Stomach (tissue), 9 donors: Measurements from ENCODE around the gene ADGRF5. TPM values are rescaled to one million over a fixed set of nuclear protein-coding genes. Genes with fewer than 3 reads are reported as not detected.

Source experiments
- DNase-seq, 2 donors: peaks; one replicate each; pipeline versions ENCODE4 v3.0.0 to v3.0.0-alpha.2; 2013 to 2019
- H3K27ac ChIP-seq, 5 donors: fragments of 200-600 bp in 4 of 5; sonication (generic) in 4 of 5; one replicate each; pipeline ENCODE4 v1.5.1; 2013 to 2019; ENCODE audit warnings: mild to moderate bottlenecking in 1 of 5, moderate library complexity in 1 of 5
- H3K27me3 ChIP-seq, 3 donors: fragments of 200-600 bp; sonication (generic); one replicate each; pipeline ENCODE4 v1.5.1; 2017 to 2019; ENCODE audit warnings: mixed run types in 1 of 3
- H3K36me3 ChIP-seq, 4 donors: fragments of 200-600 bp; sonication (generic); 1 replicate in 3 of 4; 2 replicates in 1 of 4; pipeline ENCODE4 v1.5.1; 2016 to 2019
- H3K4me1 ChIP-seq, 4 donors: fragments of 200-600 bp; sonication (generic); one replicate each; pipeline ENCODE4 v1.5.1; 2016 to 2019
- H3K4me3 ChIP-seq, 4 donors: fragments of 200-600 bp; sonication (generic) in 3 of 4; one replicate each; pipeline ENCODE4 v1.5.1; 2016 to 2019; ENCODE audit warnings: mild to moderate bottlenecking in 1 of 4
- H3K9me3 ChIP-seq, 4 donors: fragments of 200-600 bp; sonication (generic); one replicate each; pipeline ENCODE4 v1.5.1; 2016 to 2019
- EP300 ChIP-seq: sonication (generic); formaldehyde crosslinking; IDR thresholded peaks from one replicate; pipeline ENCODE4 v1.6.1; 2017; ENCODE audit warnings: antibody characterized with exemption
- POLR2A ChIP-seq, 4 donors: fragments of 450-650 bp; IDR thresholded peaks; one replicate each; pipeline ENCODE4 v1.6.1; 2016; ENCODE audit warnings: antibody characterized with exemption in 4 of 4, control low read depth in 2 of 4, mild to moderate bottlenecking in 1 of 4, moderate library complexity in 1 of 4
- POLR2AphosphoS5 ChIP-seq, 3 donors: sonication (generic); formaldehyde crosslinking; IDR thresholded peaks; one replicate each; pipeline ENCODE4 v1.6.1; 2016; ENCODE audit warnings: antibody characterized with exemption in 3 of 3
- WGBS, 5 donors: extraction: QIAGEN DNeasy Blood & Tissue Kit in 3 of 5; methylation state at CpG; one replicate each; pipeline versions ENCODE4 v1.1.5 to v1.1.7; 2013 to 2018; 5-methylcytosine and 5-hydroxymethylcytosine counted together
- intact Hi-C: fragments of 100-400 bp; cut with DNase I; formaldehyde crosslinking; loops from one replicate; pipeline ENCODE4 v1.15.1; 2023; ENCODE audit warnings: low total_unique reads
- polyA plus RNA-seq, 3 donors: library from polyadenylated mRNA; stranded (reverse); fragments of 200-250 nt; gene quantifications; one replicate each; pipeline ENCODE4 v1.2.3, GENCODE V29; 2013
- total RNA-seq, 5 donors: library from RNA; depleted of rRNA; stranded (reverse); fragments of >200 nt; gene quantifications; one replicate each; pipeline versions ENCODE4 v1.1.0 to v1.2.3, GENCODE V29; 2014 to 2016
- TF ChIP-seq, protein P1 (sequence below), 7 experiments: fragments of 450-650 bp in 4 of 7; fragments of 200-600 bp in 3 of 7; sonication (generic) in 3 of 7; IDR thresholded peaks; one replicate each; pipeline ENCODE4 v1.5.1; 2016 to 2019; ENCODE audit warnings: antibody characterized with exemption in 7 of 7, control low read depth in 2 of 7, mild to moderate bottlenecking in 1 of 7
- donor health status: healthy with polysubstance abuse.
- donor health status: Bipolar disorder and iron deficiency.
- donor health status: healthy.

The ADGRF5 gene
- total and polyA plus RNA-seq, 8 donors = 0.29 to 34.0 (median 3.9) TPM

DNA sequence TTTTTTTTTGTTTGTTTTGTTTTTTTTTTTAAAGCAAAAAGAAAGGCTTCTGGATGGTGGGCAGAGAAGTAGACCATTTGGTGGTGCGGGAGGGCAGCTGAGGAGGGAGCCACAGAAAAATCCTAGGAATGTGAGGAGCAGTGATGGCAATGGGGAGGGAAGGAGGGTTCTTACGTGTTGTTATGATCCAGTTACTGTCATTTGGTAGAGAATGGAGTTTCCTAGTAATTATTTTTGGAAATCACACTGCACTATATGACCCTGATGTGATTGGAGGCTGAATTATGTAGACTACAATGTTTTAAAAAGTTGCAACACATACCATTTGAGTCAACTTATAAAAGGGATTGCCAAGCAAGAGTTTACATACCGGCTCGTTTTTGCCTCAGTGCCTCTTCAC is 22.1 kb downstream of the ADGRF5 start:
- Histone ChIP-seq H3K4me3 (no peak overlapping the region), H3K27me3 (no peaks in the 10 kb centered on the region), H3K36me3 (no peaks in the 10 kb centered on the region), H3K27ac (peak overlapping the region in 2 of 5 donors; percentile 11 to 31), H3K4me1 (peaks cover 0 to 13% (median 11%) of the 10 kb centered on the region in 4 donors), H3K9me3 (no peaks in the 10 kb centered on the region)
- WGBS, 5 donors = 74 to 85% (median 79%) methylated on average over 4 of the region's 4 CpGs
- no peak for DNase-seq
- TF ChIP-seq, protein P1, sequence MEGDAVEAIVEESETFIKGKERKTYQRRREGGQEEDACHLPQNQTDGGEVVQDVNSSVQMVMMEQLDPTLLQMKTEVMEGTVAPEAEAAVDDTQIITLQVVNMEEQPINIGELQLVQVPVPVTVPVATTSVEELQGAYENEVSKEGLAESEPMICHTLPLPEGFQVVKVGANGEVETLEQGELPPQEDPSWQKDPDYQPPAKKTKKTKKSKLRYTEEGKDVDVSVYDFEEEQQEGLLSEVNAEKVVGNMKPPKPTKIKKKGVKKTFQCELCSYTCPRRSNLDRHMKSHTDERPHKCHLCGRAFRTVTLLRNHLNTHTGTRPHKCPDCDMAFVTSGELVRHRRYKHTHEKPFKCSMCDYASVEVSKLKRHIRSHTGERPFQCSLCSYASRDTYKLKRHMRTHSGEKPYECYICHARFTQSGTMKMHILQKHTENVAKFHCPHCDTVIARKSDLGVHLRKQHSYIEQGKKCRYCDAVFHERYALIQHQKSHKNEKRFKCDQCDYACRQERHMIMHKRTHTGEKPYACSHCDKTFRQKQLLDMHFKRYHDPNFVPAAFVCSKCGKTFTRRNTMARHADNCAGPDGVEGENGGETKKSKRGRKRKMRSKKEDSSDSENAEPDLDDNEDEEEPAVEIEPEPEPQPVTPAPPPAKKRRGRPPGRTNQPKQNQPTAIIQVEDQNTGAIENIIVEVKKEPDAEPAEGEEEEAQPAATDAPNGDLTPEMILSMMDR (IDR thresholded peaks at IDR 0.05) = no peak
- TF ChIP-seq POLR2A (IDR thresholded peaks at IDR 0.05) = no peak
- no peak for TF ChIP-seq EP300
- no peak for TF ChIP-seq POLR2AphosphoS5 (IDR thresholded peaks at IDR 0.05)
- intact Hi-C loops = no loop called here

DNA sequence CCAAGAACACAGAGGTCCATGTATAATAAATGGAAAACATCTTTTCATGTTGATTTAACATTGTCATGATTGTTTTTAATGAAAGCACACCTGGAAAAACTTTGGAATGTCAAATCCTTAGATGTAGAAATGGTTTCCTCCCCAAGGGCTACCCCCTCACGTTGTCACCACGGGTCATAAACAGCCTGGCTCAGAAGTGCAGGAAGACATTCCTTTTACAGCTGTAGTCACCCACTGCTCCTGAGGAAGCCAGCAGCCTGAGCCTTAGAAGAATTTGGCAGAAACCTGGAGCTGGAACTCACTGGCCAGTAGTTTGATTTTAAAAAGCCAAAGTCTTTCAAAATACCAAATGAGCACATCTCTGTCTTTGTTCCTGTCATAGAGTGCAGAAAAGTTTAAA is 23.7 kb downstream of the ADGRF5 start:
- 23 to 66% (median 32%) methylated on average over 2 of the region's 2 CpGs for WGBS, 5 donors
- intact Hi-C loops = no loop called here
- TF ChIP-seq POLR2AphosphoS5 (IDR thresholded peaks at IDR 0.05) = no peak
- no peak for TF ChIP-seq EP300
- H3K4me1 ChIP-seq = peaks cover 10 to 28% (median 22%) of the 10 kb centered on the region in 4 donors
- no peak overlapping the region for H3K4me3 ChIP-seq
- no peaks in the 10 kb centered on the region for H3K9me3 ChIP-seq
- no peaks in the 10 kb centered on the region for H3K36me3 ChIP-seq
- H3K27ac ChIP-seq = no peak overlapping the region
- H3K27me3 ChIP-seq = no peaks in the 10 kb centered on the region
- no peak for DNase-seq

DNA sequence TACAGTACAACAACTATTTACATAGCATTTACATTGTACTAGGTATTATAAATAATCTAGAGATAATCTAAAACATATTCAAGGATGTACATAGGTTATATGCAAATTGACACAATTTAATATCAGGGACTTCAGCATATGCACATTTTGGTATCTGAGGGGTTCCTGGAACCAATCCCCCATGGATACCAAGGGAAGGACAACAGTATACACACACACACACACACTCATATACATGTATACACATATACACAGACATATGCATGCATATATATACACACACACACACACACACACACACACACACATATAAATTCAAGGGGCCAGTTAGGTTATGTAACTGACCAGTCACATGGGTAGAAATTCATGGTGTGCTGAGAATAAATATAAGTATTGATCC is 24.9 kb downstream of the ADGRF5 start:
- Histone ChIP-seq H3K9me3 (no peaks in the 10 kb centered on the region), H3K4me1 (peaks cover 10 to 28% (median 21%) of the 10 kb centered on the region in 4 donors), H3K27me3 (no peaks in the 10 kb centered on the region), H3K4me3 (no peak overlapping the region), H3K27ac (no peak overlapping the region), H3K36me3 (no peaks in the 10 kb centered on the region)
- intact Hi-C loops = no loop called here
- TF ChIP-seq POLR2A (IDR thresholded peaks at IDR 0.05) (no peak), EP300 (no peak), POLR2AphosphoS5 (IDR thresholded peaks at IDR 0.05) (no peak)
- DNase-seq = no peak

DNA sequence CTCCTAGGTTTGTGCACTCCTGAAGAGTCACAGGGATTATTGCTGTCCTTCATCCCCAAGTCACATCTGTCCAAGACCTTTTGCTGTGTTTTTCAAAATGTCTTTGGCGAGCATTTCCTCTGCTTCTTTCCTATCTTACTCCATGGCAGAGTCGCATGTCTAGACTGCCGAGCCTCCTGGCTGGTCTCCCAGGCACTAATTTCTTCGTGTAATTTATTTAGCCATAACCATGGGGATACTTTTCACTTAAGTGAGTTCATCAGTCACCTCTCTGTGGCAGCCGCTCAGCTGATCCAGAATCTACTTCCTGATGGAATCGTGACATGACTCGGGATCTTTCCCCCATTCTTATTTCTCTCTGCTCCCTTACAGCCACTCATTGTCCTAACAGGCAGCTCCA is 25.8 kb downstream of the ADGRF5 start:
- TF ChIP-seq, protein P1 (IDR thresholded peaks at IDR 0.05) = no peak
- TF ChIP-seq EP300 (no peak), POLR2A (IDR thresholded peaks at IDR 0.05) (no peak), POLR2AphosphoS5 (IDR thresholded peaks at IDR 0.05) (no peak)
- peaks cover 10 to 28% (median 21%) of the 10 kb centered on the region in 4 donors for H3K4me1 ChIP-seq

DNA sequence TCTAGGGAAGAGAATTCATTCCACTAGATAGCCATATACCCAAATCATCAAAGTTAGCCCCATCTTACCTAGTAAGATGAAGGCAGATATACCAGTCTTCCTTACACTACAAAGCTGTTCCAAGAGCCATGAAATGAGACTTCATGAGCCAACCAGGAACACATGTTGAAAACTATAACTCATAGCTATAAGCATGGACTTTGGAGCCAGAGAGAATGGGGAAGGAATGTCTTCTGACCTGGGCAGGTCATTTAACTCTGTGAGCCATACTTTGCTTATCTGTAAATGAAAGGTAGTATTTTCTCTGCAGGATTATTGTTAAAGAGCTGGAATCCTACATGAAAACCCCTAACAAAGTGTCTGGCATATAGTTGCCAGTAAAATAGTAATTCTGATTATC is 27.3 kb downstream of the ADGRF5 start:
- peak in 1 of 2 donors; percentile 59 for DNase-seq
- H3K4me3 ChIP-seq = no peak overlapping the region
- H3K4me1 ChIP-seq = peaks cover 10 to 28% (median 21%) of the 10 kb centered on the region in 4 donors
- no peaks in the 10 kb centered on the region for H3K27me3 ChIP-seq
- intact Hi-C loops = no loop called here
- H3K36me3 ChIP-seq = no peaks in the 10 kb centered on the region
- peak overlapping the region; percentile 20 to 69 (median 46) for H3K27ac ChIP-seq
- no peaks in the 10 kb centered on the region for H3K9me3 ChIP-seq
- TF ChIP-seq POLR2A (IDR thresholded peaks at IDR 0.05) (no peak), EP300 (no peak), POLR2AphosphoS5 (IDR thresholded peaks at IDR 0.05) (peak in 1 of 3 donors; percentile 9)
- TF ChIP-seq, protein P1 (IDR thresholded peaks at IDR 0.05) = no peak

More for the DNA sequence above, 25.8 kb downstream of the ADGRF5 start:
- 55 to 67% (median 57%) methylated on average over 7 of the region's 7 CpGs for WGBS, 5 donors
- intact Hi-C loops = no loop called here
- peak in 1 of 2 donors; percentile 20 for DNase-seq
- Histone ChIP-seq H3K27me3 (no peaks in the 10 kb centered on the region), H3K4me3 (no peak overlapping the region), H3K9me3 (no peaks in the 10 kb centered on the region), H3K36me3 (no peaks in the 10 kb centered on the region), H3K27ac (no peak overlapping the region)
